PC-9 (cell line): ENCODE results near the gene NELFCD. TPM values are rescaled to one million over a fixed set of nuclear protein-coding genes. Genes with fewer than 3 reads are reported as not detected.

Experiments
- BruUV-seq: library from RNA; stranded (reverse); fragments of 400-500 nt; replicated peaks from 2 replicates; lab custom pipeline; 2021; lab: Mats Ljungman, UMichigan
- CTCF ChIA-PET: fragments of 300-600 bp; sonication (Branson Sonifier 250); formaldehyde crosslinking; loops from one replicate; lab custom pipeline; 2022; ENCODE audit warnings: antibody characterized with exemption; lab: Charles Lee
- POLR2A ChIA-PET: fragments of 300-600 bp; sonication (Branson Sonifier 250); formaldehyde crosslinking; loops from one replicate; lab custom pipeline; 2022; ENCODE audit warnings: antibody characterized with exemption; ENCODE audit not compliant: unreplicated experiment; lab: Charles Lee
- DNase-seq, 2 experiments: peaks; one replicate each; pipeline versions ENCODE4 v3.0.0 to v3.0.0-alpha.2; 2015 to 2022; ENCODE audit warnings: mixed read lengths in 1 of 2
- H2AFZ ChIP-seq: fragments of 200-600 bp; sonication (generic); 2 replicates; pipeline ENCODE4 v1.8.1; 2017; ENCODE audit warnings: antibody characterized with exemption
- H3F3A ChIP-seq: fragments of 200-600 bp; sonication (generic); 2 replicates; pipeline ENCODE4 v1.8.1; 2017; ENCODE audit warnings: antibody characterized with exemption, mild to moderate bottlenecking, low read depth; ENCODE audit not compliant: insufficient read depth
- H3K27ac ChIP-seq: fragments of 200-600 bp; sonication (generic); 2 replicates; pipeline ENCODE4 v1.6.1; 2016; ENCODE audit warnings: mixed run types
- H3K27me3 ChIP-seq: fragments of 200-600 bp; sonication (generic); 2 replicates; pipeline ENCODE4 v1.6.1; 2016; ENCODE audit warnings: low read depth, mixed run types; ENCODE audit not compliant: insufficient read depth
- H3K36me3 ChIP-seq: fragments of 200-600 bp; sonication (generic); 2 replicates; pipeline ENCODE4 v1.6.1; 2016; ENCODE audit warnings: low read depth, mixed run types
- H3K4me1 ChIP-seq: fragments of 200-600 bp; sonication (generic); replicated peaks from 2 replicates; pipeline ENCODE4 v1.6.1; 2016; ENCODE audit warnings: mixed run types; ENCODE audit not compliant: insufficient read depth
- H3K4me2 ChIP-seq: fragments of 200-600 bp; sonication (generic); 2 replicates; pipeline ENCODE4 v1.6.1; 2017; ENCODE audit warnings: mixed run types
- H3K4me3 ChIP-seq: fragments of 200-600 bp; sonication (generic); 2 replicates; pipeline ENCODE4 v1.6.1; 2016; ENCODE audit warnings: mixed run types
- H3K79me2 ChIP-seq: fragments of 200-600 bp; sonication (generic); 2 replicates; pipeline ENCODE4 v1.6.1; 2017; ENCODE audit warnings: low read depth, mixed run types
- H3K9me2 ChIP-seq: fragments of 200-600 bp; sonication (generic); 2 replicates; pipeline ENCODE4 v1.8.1; 2017; ENCODE audit warnings: mild to moderate bottlenecking; ENCODE audit not compliant: insufficient read depth
- H3K9me3 ChIP-seq: fragments of 200-600 bp; sonication (generic); 2 replicates; pipeline ENCODE4 v1.8.1; 2016; ENCODE audit warnings: low read depth; ENCODE audit not compliant: insufficient read depth
- H4K20me1 ChIP-seq: fragments of 200-600 bp; sonication (generic); 2 replicates; pipeline ENCODE4 v1.8.1; 2017; ENCODE audit not compliant: insufficient read depth
- EZH2 ChIP-seq: fragments of 200-600 bp; sonication (generic); IDR thresholded peaks from 2 replicates; pipeline ENCODE4 v1.8.0; 2017; ENCODE audit warnings: antibody characterized with exemption, low read depth
- intact Hi-C: fragments of 100-400 bp; cut with micrococcal nuclease; formaldehyde crosslinking; loops from one replicate; pipeline ENCODE4 v1.10.0; 2022; ENCODE audit not compliant: unreplicated experiment
- total RNA-seq: library from RNA; stranded (reverse); gene quantifications from 2 replicates; pipeline ENCODE4 v1.2.3, GENCODE V29; 2021
- TF ChIP-seq, protein P1 (sequence below): fragments of 200-600 bp; sonication (generic); conservative IDR thresholded peaks from 2 replicates; pipeline ENCODE4 v1.6.1; 2017; ENCODE audit warnings: mixed run types, antibody characterized with exemption, mild to moderate bottlenecking, moderate library complexity

Gene NELFCD
- total RNA-seq, 1 experiment from 2014 or later = 130 TPM

DNA sequence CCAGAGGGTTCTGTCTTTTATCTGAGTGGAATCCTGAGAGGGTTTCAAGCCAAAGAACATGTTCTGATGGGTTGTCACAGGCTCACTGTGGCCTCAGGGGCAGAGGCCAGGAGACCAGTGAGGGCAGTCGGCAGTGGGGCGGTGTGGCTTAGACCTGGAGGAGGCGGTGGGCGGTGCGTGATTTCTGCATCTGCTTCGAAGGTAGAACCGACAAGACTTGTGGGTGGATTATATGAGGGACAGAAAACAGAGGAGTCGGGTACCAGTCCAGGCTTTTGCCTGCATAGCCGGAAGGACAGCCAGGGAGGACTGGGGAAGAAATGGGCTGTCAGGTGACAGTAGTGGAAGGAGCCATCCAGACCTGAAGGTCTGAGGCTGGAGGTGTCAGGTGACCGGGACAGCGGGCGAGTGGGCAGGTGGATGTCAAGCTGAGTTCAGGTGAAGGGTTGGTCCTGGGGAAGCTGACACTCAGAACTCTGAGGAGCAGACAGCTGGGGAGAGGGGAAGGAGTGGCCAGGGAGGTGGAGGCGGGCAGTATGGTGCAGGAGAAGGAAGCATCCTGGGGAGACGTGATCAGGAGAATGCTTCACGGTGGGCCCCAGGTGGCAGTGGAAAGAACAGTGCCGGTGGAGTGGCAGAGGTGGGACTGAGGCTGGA is 22.9 kb downstream of the NELFCD start:
- ChIA-PET CTCF (no interaction called here), POLR2A (no interaction called here)
- Histone ChIP-seq H3K79me2 (peaks cover 19% of the 10 kb centered on the region), H3K27ac (no peak overlapping the region), H3K4me3 (no peak overlapping the region), H2AFZ (no peak overlapping the region), H3F3A (peaks cover 1% of the 10 kb centered on the region; the same call in 1 of the 2 replicates), H3K9me2 (no peaks in the 10 kb centered on the region), H4K20me1 (peaks cover 6% of the 10 kb centered on the region; the same call in 1 of the 2 replicates), H3K36me3 (peaks cover 5% of the 10 kb centered on the region; the same call in 1 of the 2 replicates), H3K9me3 (no peaks in the 10 kb centered on the region), H3K4me2 (no peak overlapping the region), H3K27me3 (no peaks in the 10 kb centered on the region), H3K4me1 (peaks cover 28% of the 10 kb centered on the region)
- TF ChIP-seq, protein P1, sequence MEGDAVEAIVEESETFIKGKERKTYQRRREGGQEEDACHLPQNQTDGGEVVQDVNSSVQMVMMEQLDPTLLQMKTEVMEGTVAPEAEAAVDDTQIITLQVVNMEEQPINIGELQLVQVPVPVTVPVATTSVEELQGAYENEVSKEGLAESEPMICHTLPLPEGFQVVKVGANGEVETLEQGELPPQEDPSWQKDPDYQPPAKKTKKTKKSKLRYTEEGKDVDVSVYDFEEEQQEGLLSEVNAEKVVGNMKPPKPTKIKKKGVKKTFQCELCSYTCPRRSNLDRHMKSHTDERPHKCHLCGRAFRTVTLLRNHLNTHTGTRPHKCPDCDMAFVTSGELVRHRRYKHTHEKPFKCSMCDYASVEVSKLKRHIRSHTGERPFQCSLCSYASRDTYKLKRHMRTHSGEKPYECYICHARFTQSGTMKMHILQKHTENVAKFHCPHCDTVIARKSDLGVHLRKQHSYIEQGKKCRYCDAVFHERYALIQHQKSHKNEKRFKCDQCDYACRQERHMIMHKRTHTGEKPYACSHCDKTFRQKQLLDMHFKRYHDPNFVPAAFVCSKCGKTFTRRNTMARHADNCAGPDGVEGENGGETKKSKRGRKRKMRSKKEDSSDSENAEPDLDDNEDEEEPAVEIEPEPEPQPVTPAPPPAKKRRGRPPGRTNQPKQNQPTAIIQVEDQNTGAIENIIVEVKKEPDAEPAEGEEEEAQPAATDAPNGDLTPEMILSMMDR = no peak
- TF ChIP-seq EZH2 = no peak
- BruUV-seq = no TSS peak
- no peak for DNase-seq
- intact Hi-C loops = no loop called here

GRCh38 chr20:59004493-59004762 is 23.4 kb downstream of the NELFCD start:
- H3K9me2 ChIP-seq = no peaks in the 10 kb centered on the region
- BruUV-seq = no TSS peak
- H3K27ac ChIP-seq = no peak overlapping the region
- H3K27me3 ChIP-seq = no peaks in the 10 kb centered on the region
- peaks cover 19% of the 10 kb centered on the region for H3K79me2 ChIP-seq
- no peak overlapping the region for H2AFZ ChIP-seq
- no peak overlapping the region for H3K4me3 ChIP-seq
- TF ChIP-seq, protein P1 = no peak
- no peak for TF ChIP-seq EZH2
- H4K20me1 ChIP-seq = peaks cover 6% of the 10 kb centered on the region; the same call in 1 of the 2 replicates
- no peak overlapping the region for H3K4me2 ChIP-seq
- peaks cover 6% of the 10 kb centered on the region; the same call in 1 of the 2 replicates for H3F3A ChIP-seq
- no peak for DNase-seq
- no peaks in the 10 kb centered on the region for H3K9me3 ChIP-seq
- peaks cover 28% of the 10 kb centered on the region for H3K4me1 ChIP-seq
- POLR2A ChIA-PET = interaction anchor here (0.9 kb wide), 1 partner anchor 489 kb away, joined by 6 read pairs; no protein-coding TSS in a partner anchor
- intact Hi-C loops = no loop called here
- H3K36me3 ChIP-seq = 0 out of 2 replicates have a peak, but pooled peaks cover under 1% of the 10 kb centered on the region
- CTCF ChIA-PET = no interaction called here

GRCh38 chr20:59004763-59005522 is 23.9 kb downstream of the NELFCD start:
- H3K4me2 ChIP-seq = peak overlapping the region; percentile 94; the same call in 1 of the 2 replicates
- intact Hi-C loops = no loop called here
- peaks cover 11% of the 10 kb centered on the region for H3F3A ChIP-seq
- H3K27ac ChIP-seq = no peak overlapping the region
- no peaks in the 10 kb centered on the region for H3K27me3 ChIP-seq
- peaks cover 19% of the 10 kb centered on the region for H3K79me2 ChIP-seq
- TF ChIP-seq, protein P1 = no peak
- no peak for TF ChIP-seq EZH2
- DNase-seq = no peak
- H2AFZ ChIP-seq = no peak overlapping the region
- no peaks in the 10 kb centered on the region for H3K9me3 ChIP-seq
- no peaks in the 10 kb centered on the region for H3K9me2 ChIP-seq
- H4K20me1 ChIP-seq = peaks cover 6% of the 10 kb centered on the region; the same call in 1 of the 2 replicates
- CTCF ChIA-PET = no interaction called here
- no peak overlapping the region for H3K4me3 ChIP-seq
- POLR2A ChIA-PET = interaction anchor here (0.9 kb wide), 1 partner anchor 489 kb away, joined by 6 read pairs; no protein-coding TSS in a partner anchor
- peaks cover 34% of the 10 kb centered on the region for H3K4me1 ChIP-seq
- H3K36me3 ChIP-seq = no peaks in the 10 kb centered on the region
- no TSS peak for BruUV-seq
